Astrocyte (in vitro differentiated cells and primary cell): ENCODE data around the gene RELB.

Experiments used
- EZH2 ChIP-seq: IDR thresholded peaks from 2 replicates; pipeline ENCODE4 v1.6.1; 2012; ENCODE audit warnings: mild to moderate bottlenecking, low read length, inconsistent platforms; ENCODE audit not compliant: insufficient read depth
- TF ChIP-seq, protein P1 (sequence below): IDR thresholded peaks from 2 replicates; pipeline ENCODE4 v1.5.1; 2011; ENCODE audit warnings: low read depth, mild to moderate bottlenecking, inconsistent platforms, low read length, moderate library complexity; ENCODE audit not compliant: insufficient read depth

GRCh38 chr19:45049073-45049736 lies 47.9 kb downstream of the RELB start:
- TF ChIP-seq, protein P1, sequence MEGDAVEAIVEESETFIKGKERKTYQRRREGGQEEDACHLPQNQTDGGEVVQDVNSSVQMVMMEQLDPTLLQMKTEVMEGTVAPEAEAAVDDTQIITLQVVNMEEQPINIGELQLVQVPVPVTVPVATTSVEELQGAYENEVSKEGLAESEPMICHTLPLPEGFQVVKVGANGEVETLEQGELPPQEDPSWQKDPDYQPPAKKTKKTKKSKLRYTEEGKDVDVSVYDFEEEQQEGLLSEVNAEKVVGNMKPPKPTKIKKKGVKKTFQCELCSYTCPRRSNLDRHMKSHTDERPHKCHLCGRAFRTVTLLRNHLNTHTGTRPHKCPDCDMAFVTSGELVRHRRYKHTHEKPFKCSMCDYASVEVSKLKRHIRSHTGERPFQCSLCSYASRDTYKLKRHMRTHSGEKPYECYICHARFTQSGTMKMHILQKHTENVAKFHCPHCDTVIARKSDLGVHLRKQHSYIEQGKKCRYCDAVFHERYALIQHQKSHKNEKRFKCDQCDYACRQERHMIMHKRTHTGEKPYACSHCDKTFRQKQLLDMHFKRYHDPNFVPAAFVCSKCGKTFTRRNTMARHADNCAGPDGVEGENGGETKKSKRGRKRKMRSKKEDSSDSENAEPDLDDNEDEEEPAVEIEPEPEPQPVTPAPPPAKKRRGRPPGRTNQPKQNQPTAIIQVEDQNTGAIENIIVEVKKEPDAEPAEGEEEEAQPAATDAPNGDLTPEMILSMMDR = no peak
- TF ChIP-seq EZH2 = no peak
